GM12892 (cell line): Measurements from ENCODE around the gene AUP1.

ENCODE experiments used
- POLR2A ChIP-seq: IDR thresholded peaks from 2 replicates; pipeline ENCODE4 v1.6.1; 2011; ENCODE audit warnings: low read depth, low read length, control low read depth
- POLR2AphosphoS5 ChIP-seq: IDR thresholded peaks from 2 replicates; pipeline ENCODE4 v1.6.1; 2011; ENCODE audit warnings: low read depth, low read length, control low read depth

- TF ChIP-seq POLR2AphosphoS5 = no peak
- no peak for TF ChIP-seq POLR2A
These were observed 24.9 kb downstream of the AUP1 start for GRCh38 chr2:74504591-74504990.
